ENCODE measurements around the gene RNU6-7. TPM values are rescaled to one million over a fixed set of nuclear protein-coding genes. Genes with fewer than 3 reads are reported as not detected.

RNU6-7 gene
- total RNA-seq (2022; extraction: Qiagen RNA extraction), result not detected in 5 replicates

GRCh38 chr14:32201816-32202490 is at the start of gene RNU6-7:
Gene RNU6-7, plus strand, starts transcription at chr14:32202045.

GRCh38 chr14:32202998-32203882 is 1.4 kb downstream of the RNU6-7 start, which contains the start of gene RNU6-8:
Gene RNU6-8, minus strand, starts transcription at chr14:32203269.

Other genes starting within 250 kb of the RNU6-7 start
- gene ARHGAP5, start 124.7 kb upstream of the RNU6-7 start, total RNA-seq (2022; extraction: Qiagen RNA extraction), result 30.5 to 46.3 TPM (median 40.6 TPM) in 5 replicates
- not detected in 5 replicates for gene RNU6-8, start 1.2 kb downstream of the RNU6-7 start, total RNA-seq (2022; extraction: Qiagen RNA extraction)
- 0.30 to 0.55 TPM (median 0.47 TPM) in 5 replicates for gene AKAP6, start 127.3 kb downstream of the RNU6-7 start, total RNA-seq (2022; extraction: Qiagen RNA extraction)